GM21423 (cell line): Measurements from ENCODE around the gene ADGB.
A peak's percentile ranks its signal among the peaks of the same experiment; 100 is the strongest.

ENCODE experiments used
- ATAC-seq: cut with Tn5 transposase; IDR thresholded peaks from one replicate; pipeline ENCODE4 v1.9.1; 2021; ENCODE audit warnings: mild to moderate bottlenecking, moderate library complexity; ENCODE audit not compliant: unreplicated experiment

Gene ADGB

GRCh38 chr6:146628350-146628749, 29.6 kb downstream of the ADGB start:
- no peak for ATAC-seq

GRCh38 chr6:146634022-146634421, 35.2 kb downstream of the ADGB start:
- ATAC-seq, result no peak

GRCh38 chr6:146635165-146635564, 36.4 kb downstream of the ADGB start:
- ATAC-seq, result no peak

GRCh38 chr6:146636481-146636880, 37.7 kb downstream of the ADGB start:
- no peak for ATAC-seq

GRCh38 chr6:146642921-146643320, 44.1 kb downstream of the ADGB start:
- ATAC-seq, result no peak

GRCh38 chr6:146650799-146651481, 52.2 kb downstream of the ADGB start:
- ATAC-seq, result no peak

GRCh38 chr6:146651482-146651863, 52.7 kb downstream of the ADGB start:
- ATAC-seq, result no peak

GRCh38 chr6:146657432-146657831, 58.7 kb downstream of the ADGB start:
- no peak for ATAC-seq

GRCh38 chr6:146664871-146665360, 66.1 kb downstream of the ADGB start:
- ATAC-seq, result no peak

- ATAC-seq, result no peak
Observed at GRCh38 chr6:146666909-146667308, 68.1 kb downstream of the ADGB start.

GRCh38 chr6:146670161-146670560, 71.4 kb downstream of the ADGB start:
- no peak for ATAC-seq

- ATAC-seq, result no peak
Observed at GRCh38 chr6:146673069-146673468, 74.3 kb downstream of the ADGB start.

GRCh38 chr6:146679386-146679785, 80.6 kb downstream of the ADGB start:
- ATAC-seq, result no peak

GRCh38 chr6:146682919-146683318, 84.1 kb downstream of the ADGB start:
- no peak for ATAC-seq

- no peak for ATAC-seq
Observed at GRCh38 chr6:146689806-146690205, 91.0 kb downstream of the ADGB start.

GRCh38 chr6:146693342-146693741, 94.6 kb downstream of the ADGB start:
- no peak for ATAC-seq

GRCh38 chr6:146697921-146698320, 99.1 kb downstream of the ADGB start:
- no peak for ATAC-seq

GRCh38 chr6:146700078-146700686, 101.4 kb downstream of the ADGB start:
- peak; percentile 80 for ATAC-seq

GRCh38 chr6:146701632-146702031, 102.9 kb downstream of the ADGB start:
- no peak for ATAC-seq

GRCh38 chr6:146709036-146709622, 110.4 kb downstream of the ADGB start:
- no peak for ATAC-seq

GRCh38 chr6:146719387-146719786, 120.6 kb downstream of the ADGB start:
- ATAC-seq, result no peak

- no peak for ATAC-seq
Observed at GRCh38 chr6:146739696-146740095, 140.9 kb downstream of the ADGB start.
